HEK293T (cell line): ENCODE measurements around the gene AKR1C4.

Source experiments
- BHLHE40 ChIP-seq: fragments of 450-650 bp; IDR thresholded peaks from 2 replicates; pipeline ENCODE4 v1.6.1; 2016; ENCODE audit warnings: mild to moderate bottlenecking, moderate library complexity, borderline replicate concordance
- CTBP1 ChIP-seq: fragments of 450-650 bp; IDR thresholded peaks from 2 replicates; pipeline ENCODE4 v1.6.1; 2016; ENCODE audit warnings: borderline replicate concordance
- FOXK2 ChIP-seq: fragments of 450-650 bp; IDR thresholded peaks from 2 replicates; pipeline ENCODE4 v1.6.1; 2016; ENCODE audit warnings: mild to moderate bottlenecking
- FOXM1 ChIP-seq: fragments of 450-650 bp; IDR thresholded peaks from 2 replicates; pipeline ENCODE4 v1.6.1; 2017; ENCODE audit warnings: mild to moderate bottlenecking, borderline replicate concordance
- HDGF ChIP-seq: fragments of 450-650 bp; IDR thresholded peaks from 2 replicates; pipeline ENCODE4 v1.6.1; 2017; ENCODE audit warnings: antibody characterized with exemption, borderline replicate concordance
- NFRKB ChIP-seq: fragments of 450-650 bp; IDR thresholded peaks from 2 replicates; pipeline ENCODE4 v1.6.1; 2016; ENCODE audit warnings: mild to moderate bottlenecking, moderate library complexity
- SP1 ChIP-seq: fragments of 450-650 bp; IDR thresholded peaks from 2 replicates; pipeline ENCODE4 v1.6.1; 2017
- SUZ12 ChIP-seq: fragments of 450-650 bp; IDR thresholded peaks from 2 replicates; pipeline ENCODE4 v1.6.1; 2016; ENCODE audit warnings: mild to moderate bottlenecking
- ZNF384 ChIP-seq: fragments of 450-650 bp; IDR thresholded peaks from 2 replicates; pipeline ENCODE4 v1.6.1; 2016

DNA sequence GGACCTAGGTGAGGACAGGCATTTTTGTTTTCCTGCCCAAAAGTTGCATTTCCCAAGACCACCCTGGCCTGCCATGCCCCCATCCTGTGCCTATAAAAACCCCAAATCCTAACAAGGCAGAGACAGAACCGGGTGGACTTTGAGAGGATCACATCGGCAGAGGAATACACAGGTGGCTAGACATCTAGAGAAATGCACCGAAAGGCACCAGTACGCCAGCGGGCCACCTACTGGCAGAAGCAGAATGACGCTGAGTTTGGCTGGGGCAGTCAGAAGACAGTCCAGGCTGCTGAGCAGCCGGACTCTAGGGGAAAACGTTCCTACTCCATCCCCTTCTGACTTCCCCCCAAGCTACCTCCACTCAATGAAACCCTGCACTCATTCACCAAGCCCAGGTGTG is 2.8 kb downstream of the AKR1C4 start:
- TF ChIP-seq SUZ12 (no peak), FOXM1 (no peak), BHLHE40 (no peak), SP1 (no peak), CTBP1 (no peak), HDGF (no peak), FOXK2 (no peak), ZNF384 (no peak), NFRKB (no peak)
